ENCODE data around the gene CPTP. TPM values are rescaled to one million over a fixed set of nuclear protein-coding genes. Genes with fewer than 3 reads are reported as not detected.
A peak's percentile ranks its signal among the peaks of the same experiment; 100 is the strongest.

Gene CPTP
- total RNA-seq (100 to 1,000 TPM in 1 of 5 donors, 10 to 100 TPM in 2, 1 to 10 TPM in 2; 6.6 to 226 (median 12.3) TPM), polyA plus RNA-seq (10 to 100 TPM; 17.3 to 49.1 (median 28.4) TPM)
- long read RNA-seq, donor 1, transcript CPTP-201 (3 exons, 2,190 nt): major isoform, 6 of 9 reads
- long read RNA-seq, donor 1, partial matches to known transcripts: 0 of 9 reads
- long read RNA-seq, donor 1, other reads (novel, unspliced or antisense): 0 of 9 reads
- long read RNA-seq, donor 2, transcript CPTP-201 (3 exons, 2,190 nt): major isoform, 5 of 82 reads
- long read RNA-seq, donor 2, partial matches to known transcripts: 65 of 82 reads
- long read RNA-seq, donor 2, other reads (novel, unspliced or antisense): 10 of 82 reads
- long read RNA-seq, donor 3, transcript CPTP-201 (3 exons, 2,190 nt): major isoform, 5 of 5 reads
- long read RNA-seq, donor 3, partial matches to known transcripts: 0 of 5 reads
- long read RNA-seq, donor 3, other reads (novel, unspliced or antisense): 0 of 5 reads
- long read RNA-seq, donor 4, partial matches to known transcripts: 0 of 1 reads
- long read RNA-seq, donor 4, other reads (novel, unspliced or antisense): 0 of 1 reads
- long read RNA-seq, donor 5, transcript CPTP-201 (3 exons, 2,190 nt): major isoform, 6 of 12 reads
- long read RNA-seq, donor 5, transcript CPTP-202 (2 exons, 1,101 nt): major isoform, 6 of 12 reads
- long read RNA-seq, donor 5, partial matches to known transcripts: 0 of 12 reads
- long read RNA-seq, donor 5, other reads (novel, unspliced or antisense): 0 of 12 reads
- long read RNA-seq, donor 6: 0 reads
- long read RNA-seq, donor 7, transcript CPTP-201 (3 exons, 2,190 nt): major isoform, 8 of 17 reads
- long read RNA-seq, donor 7, partial matches to known transcripts: 5 of 17 reads
- long read RNA-seq, donor 7, other reads (novel, unspliced or antisense): 0 of 17 reads
- long read RNA-seq, donor 8, transcript CPTP-201 (3 exons, 2,190 nt): major isoform, 7 of 7 reads
- long read RNA-seq, donor 8, partial matches to known transcripts: 0 of 7 reads
- long read RNA-seq, donor 8, other reads (novel, unspliced or antisense): 0 of 7 reads
- long read RNA-seq, donor 9, transcript CPTP-201 (3 exons, 2,190 nt): major isoform, 6 of 21 reads
- long read RNA-seq, donor 9, partial matches to known transcripts: 13 of 21 reads
- long read RNA-seq, donor 9, other reads (novel, unspliced or antisense): 0 of 21 reads
- long read RNA-seq, donor 10, partial matches to known transcripts: 0 of 3 reads
- long read RNA-seq, donor 10, other reads (novel, unspliced or antisense): 0 of 3 reads

GRCh38 chr1:1324524-1325287 lies at the start of gene CPTP, which contains the start of gene INTS11:
Gene CPTP (plus strand): TSS chr1:1324802. CDS start chr1:1326911, 2,109 bp downstream.
Gene INTS11 (minus strand): TSS chr1:1324660. CDS start chr1:1324608, 52 bp downstream.
- intact Hi-C loops (cut with DNase I; ENCODE audit: low total_unique reads): no loop called here
- no peaks in the 10 kb centered on the region for H3K27me3 ChIP-seq
- peak within 1 kb of the TSS; percentile 86 to 96 (median 90) for H3K27ac ChIP-seq
- TF ChIP-seq POLR2AphosphoS5 (IDR thresholded peaks at IDR 0.05) (peak; percentile 88 to 91 (median 89)), EP300 (IDR thresholded peaks at IDR 0.05) (no peak), POLR2A (IDR thresholded peaks at IDR 0.05) (peak in 1 of 4 donors; percentile 18)
- peaks cover 17 to 59% (median 46%) of the 10 kb centered on the region in 4 donors for H3K36me3 ChIP-seq
- WGBS, 5 donors: 0 to 2% (median 0%) methylated on average over 2 to 81 of the region's 84 CpGs; no CpG with 5 or more reads in 1 of the 5 donors
- peak within 1 kb of the TSS; percentile 97 to 99 (median 98) for H3K4me3 ChIP-seq
- DNase-seq: peak; percentile 95 to 98
- peaks cover 39 to 63% (median 62%) of the 10 kb centered on the region in 4 donors for H3K4me1 ChIP-seq
- no peaks in the 10 kb centered on the region for H3K9me3 ChIP-seq

DNA sequence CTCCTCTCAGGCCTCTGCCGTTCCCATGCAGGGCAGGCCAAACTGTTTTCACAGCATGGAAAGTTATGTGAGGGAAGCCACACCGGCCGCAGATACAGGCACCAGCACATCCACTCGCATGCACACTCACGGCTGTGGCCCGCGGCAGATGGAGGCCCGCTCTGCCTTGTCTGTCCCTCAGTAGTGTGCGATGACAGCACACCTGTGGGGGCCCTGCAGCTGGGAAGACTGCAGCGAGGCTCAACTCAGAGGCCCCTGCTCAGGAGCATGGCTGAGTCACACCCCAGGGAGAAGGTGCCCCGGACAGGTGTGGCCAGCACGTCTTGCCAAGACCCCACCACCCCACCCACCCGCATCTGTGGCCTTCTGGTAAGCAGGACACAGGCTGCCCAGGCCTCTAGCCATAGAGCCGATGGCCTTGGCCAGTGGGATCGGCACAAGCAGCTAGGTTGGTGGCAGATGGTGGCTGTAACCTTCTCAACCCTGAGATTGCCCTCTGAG lies 49.6 kb upstream of the CPTP start:
- DNase-seq: no peak
- 88 to 95% (median 89%) methylated on average over 11 to 15 of the region's 15 CpGs for WGBS, 5 donors
- TF ChIP-seq EP300 (IDR thresholded peaks at IDR 0.05): no peak
- Histone ChIP-seq H3K27ac (peak overlapping the region in 1 of 5 donors; percentile 92), H3K9me3 (no peaks in the 10 kb centered on the region), H3K27me3 (no peaks in the 10 kb centered on the region), H3K4me3 (peak overlapping the region in 2 of 4 donors; percentile 95 to 98), H3K36me3 (peaks cover 0 to 9% (median 7%) of the 10 kb centered on the region in 4 donors), H3K4me1 (peaks cover 30 to 48% (median 41%) of the 10 kb centered on the region in 4 donors)
- intact Hi-C loops (cut with DNase I; ENCODE audit: low total_unique reads): no loop called here

DNA sequence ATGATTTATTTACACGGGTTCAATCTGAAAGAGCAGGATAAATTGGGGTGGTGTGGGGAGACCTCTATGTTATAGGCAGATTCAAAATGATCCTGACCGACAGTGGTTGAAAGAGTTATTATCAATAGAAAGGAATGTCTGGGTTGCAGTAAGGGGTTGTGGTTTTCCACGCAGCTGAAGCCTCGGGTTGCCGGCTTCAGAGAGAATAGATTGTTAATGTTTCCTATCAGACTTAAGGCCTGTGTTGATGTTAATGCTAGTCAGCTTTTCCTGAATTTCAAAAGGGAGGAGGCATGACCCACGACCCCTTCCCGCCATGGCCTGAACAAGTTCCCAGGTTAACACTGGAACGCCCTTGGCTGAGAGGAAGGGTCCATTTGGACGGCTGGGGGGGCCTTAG lies 48.8 kb upstream of the CPTP start:
- intact Hi-C loops (cut with DNase I; ENCODE audit: low total_unique reads): no loop called here
- TF ChIP-seq, protein P1, sequence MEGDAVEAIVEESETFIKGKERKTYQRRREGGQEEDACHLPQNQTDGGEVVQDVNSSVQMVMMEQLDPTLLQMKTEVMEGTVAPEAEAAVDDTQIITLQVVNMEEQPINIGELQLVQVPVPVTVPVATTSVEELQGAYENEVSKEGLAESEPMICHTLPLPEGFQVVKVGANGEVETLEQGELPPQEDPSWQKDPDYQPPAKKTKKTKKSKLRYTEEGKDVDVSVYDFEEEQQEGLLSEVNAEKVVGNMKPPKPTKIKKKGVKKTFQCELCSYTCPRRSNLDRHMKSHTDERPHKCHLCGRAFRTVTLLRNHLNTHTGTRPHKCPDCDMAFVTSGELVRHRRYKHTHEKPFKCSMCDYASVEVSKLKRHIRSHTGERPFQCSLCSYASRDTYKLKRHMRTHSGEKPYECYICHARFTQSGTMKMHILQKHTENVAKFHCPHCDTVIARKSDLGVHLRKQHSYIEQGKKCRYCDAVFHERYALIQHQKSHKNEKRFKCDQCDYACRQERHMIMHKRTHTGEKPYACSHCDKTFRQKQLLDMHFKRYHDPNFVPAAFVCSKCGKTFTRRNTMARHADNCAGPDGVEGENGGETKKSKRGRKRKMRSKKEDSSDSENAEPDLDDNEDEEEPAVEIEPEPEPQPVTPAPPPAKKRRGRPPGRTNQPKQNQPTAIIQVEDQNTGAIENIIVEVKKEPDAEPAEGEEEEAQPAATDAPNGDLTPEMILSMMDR (IDR thresholded peaks at IDR 0.05): no peak
- TF ChIP-seq POLR2AphosphoS5 (IDR thresholded peaks at IDR 0.05) (no peak), EP300 (IDR thresholded peaks at IDR 0.05) (no peak), POLR2A (IDR thresholded peaks at IDR 0.05) (no peak)
- H3K4me3 ChIP-seq: no peak overlapping the region
- no peaks in the 10 kb centered on the region for H3K9me3 ChIP-seq
- no peak overlapping the region for H3K27ac ChIP-seq
- H3K27me3 ChIP-seq: no peaks in the 10 kb centered on the region
- peaks cover 22 to 40% (median 34%) of the 10 kb centered on the region in 4 donors for H3K4me1 ChIP-seq
- WGBS, 5 donors: 70 to 76% (median 76%) methylated on average over 9 of the region's 9 CpGs
- peaks cover 0 to 7% (median 6%) of the 10 kb centered on the region in 4 donors for H3K36me3 ChIP-seq
- DNase-seq: no peak

- 80 to 96% (median 94%) methylated on average over 13 of the region's 13 CpGs for WGBS, 5 donors
- H3K9me3 ChIP-seq: no peaks in the 10 kb centered on the region
- no peaks in the 10 kb centered on the region for H3K27me3 ChIP-seq
- DNase-seq: no peak
- intact Hi-C loops (cut with DNase I; ENCODE audit: low total_unique reads): no loop called here
- H3K36me3 ChIP-seq: no peaks in the 10 kb centered on the region
- no peak overlapping the region for H3K4me3 ChIP-seq
- no peak overlapping the region for H3K27ac ChIP-seq
- peaks cover 12 to 35% (median 28%) of the 10 kb centered on the region in 4 donors for H3K4me1 ChIP-seq
- TF ChIP-seq POLR2A (IDR thresholded peaks at IDR 0.05): no peak
- TF ChIP-seq POLR2AphosphoS5 (IDR thresholded peaks at IDR 0.05): no peak
- TF ChIP-seq, protein P1 (IDR thresholded peaks at IDR 0.05): no peak
- no peak for TF ChIP-seq EP300 (IDR thresholded peaks at IDR 0.05)
Measured at GRCh38 chr1:1278620-1279019, 46.0 kb upstream of the CPTP start.
